Keratinocyte (primary cell): ENCODE measurements around the gene PRIMA1.

ENCODE experiments used
- CTCF ChIP-seq, 3 experiments: IDR thresholded peaks in 1 of 3; conservative IDR thresholded peaks in 1 of 3; optimal IDR thresholded peaks in 1 of 3; 2 replicates in 2 of 3; 3 replicates in 1 of 3; pipeline versions ENCODE3 to v1.5.1; 2011; ENCODE audit warnings: low read length in 3 of 3, mild to moderate bottlenecking in 3 of 3, moderate library complexity in 2 of 3, control low read depth in 1 of 3, inconsistent platforms in 1 of 3; ENCODE audit not compliant: insufficient read depth in 2 of 3; ENCODE audit errors: extremely low read depth in 1 of 3
- EZH2 ChIP-seq: IDR thresholded peaks from one replicate; pipeline ENCODE4 v1.6.1; 2012; ENCODE audit warnings: inconsistent platforms, mild to moderate bottlenecking, low read length, moderate library complexity

- TF ChIP-seq CTCF (optimal IDR thresholded peaks at IDR 0.05 in 1 of 3, IDR thresholded peaks at IDR 0.05 in 1 of 3, conservative IDR thresholded peaks at IDR 0.05 in 1 of 3; ENCODE audit: extremely low read depth in 1 of 3, insufficient read depth in 2 of 3, low read length in 3 of 3) (no peak), EZH2 (no peak)
These were observed 55.1 kb downstream of the PRIMA1 start for GRCh38 chr14:93733231-93733630.
